DOHH2 (cell line): ENCODE measurements around the gene PSMB10.

Source experiments
- H3F3A ChIP-seq: fragments of 200-600 bp; sonication (generic), shearing (Covaris generic); 2 replicates; pipeline ENCODE4 v1.6.0; 2016; ENCODE audit warnings: antibody characterized with exemption, mild to moderate bottlenecking; ENCODE audit not compliant: control insufficient read depth, insufficient read depth
- H3K27ac ChIP-seq: fragments of 200-600 bp; sonication (generic); 2 replicates; pipeline ENCODE4 v1.5.1; 2014; ENCODE audit warnings: low read depth, mild to moderate bottlenecking, low read length, moderate library complexity
- H3K27me3 ChIP-seq: fragments of 200-600 bp; sonication (generic); 2 replicates; pipeline ENCODE4 v1.6.1; 2014; ENCODE audit warnings: mild to moderate bottlenecking, low read length, mixed read lengths; ENCODE audit not compliant: control insufficient read depth
- H3K36me3 ChIP-seq: fragments of 200-600 bp; sonication (generic); 2 replicates; pipeline ENCODE4 v1.6.1; 2014; ENCODE audit warnings: mild to moderate bottlenecking, low read length, moderate library complexity, mixed read lengths; ENCODE audit not compliant: control insufficient read depth
- H3K4me1 ChIP-seq: fragments of 200-600 bp; sonication (generic); 2 replicates; pipeline ENCODE4 v1.6.1; 2014; ENCODE audit warnings: mild to moderate bottlenecking, low read length, mixed read lengths; ENCODE audit not compliant: control insufficient read depth
- H3K4me2 ChIP-seq: fragments of 200-600 bp; sonication (generic); 2 replicates; pipeline ENCODE4 v1.6.0; 2014; ENCODE audit warnings: mild to moderate bottlenecking, low read length, moderate library complexity
- H3K4me3 ChIP-seq: fragments of 200-600 bp; sonication (generic); 2 replicates; pipeline ENCODE4 v1.5.1; 2014; ENCODE audit warnings: mild to moderate bottlenecking, low read length, mixed read lengths
- H3K79me2 ChIP-seq: fragments of 200-600 bp; sonication (generic); 2 replicates; pipeline ENCODE4 v1.6.1; 2014; ENCODE audit warnings: mild to moderate bottlenecking, low read length, mixed read lengths; ENCODE audit not compliant: control insufficient read depth
- H3K9me2 ChIP-seq: fragments of 200-600 bp; sonication (generic); replicated peaks from 2 replicates; pipeline ENCODE4 v1.6.1; 2014; ENCODE audit warnings: mild to moderate bottlenecking, low read length, mixed read lengths; ENCODE audit not compliant: control insufficient read depth
- H3K9me3 ChIP-seq: fragments of 200-600 bp; sonication (generic); 2 replicates; pipeline ENCODE4 v1.6.1; 2014; ENCODE audit warnings: antibody characterized with exemption, low read length, mixed read lengths; ENCODE audit not compliant: control insufficient read depth, insufficient read depth
- H4K20me1 ChIP-seq: fragments of 200-600 bp; sonication (generic); 2 replicates; pipeline ENCODE4 v1.6.0; 2014; ENCODE audit warnings: low read depth, mild to moderate bottlenecking, antibody characterized with exemption, low read length, moderate library complexity; ENCODE audit not compliant: control insufficient read depth, insufficient read depth
- CTCF ChIP-seq: fragments of 200-600 bp; sonication (generic); IDR thresholded peaks from one replicate; pipeline ENCODE4 v1.5.1; 2014; ENCODE audit warnings: antibody characterized with exemption, mild to moderate bottlenecking, low read depth, low read length; ENCODE audit not compliant: poor library complexity, severe bottlenecking
- EZH2phosphoT487 ChIP-seq: fragments of 200-600 bp; sonication (generic); IDR thresholded peaks from 2 replicates; pipeline ENCODE4 v1.6.1; 2017; ENCODE audit warnings: borderline replicate concordance, mild to moderate bottlenecking, antibody characterized with exemption, low read length, moderate library complexity, mixed read lengths

Gene PSMB10

GRCh38 chr16:67977469-67978227, 41.0 kb upstream of the PSMB10 start:
- H3K9me2 ChIP-seq: no peaks in the 10 kb centered on the region
- H3K4me2 ChIP-seq: no peak overlapping the region
- H3K36me3 ChIP-seq: no peaks in the 10 kb centered on the region
- H3K27me3 ChIP-seq: peaks cover 26% of the 10 kb centered on the region
- H3K79me2 ChIP-seq: no peaks in the 10 kb centered on the region
- H3K4me3 ChIP-seq: no peak overlapping the region
- H3K4me1 ChIP-seq: peaks cover 12% of the 10 kb centered on the region
- H4K20me1 ChIP-seq: no peaks in the 10 kb centered on the region
- no peaks in the 10 kb centered on the region for H3K9me3 ChIP-seq
- no peak overlapping the region for H3K27ac ChIP-seq
- H3F3A ChIP-seq: no peaks in the 10 kb centered on the region
- TF ChIP-seq EZH2phosphoT487: no peak
- no peak for TF ChIP-seq CTCF

GRCh38 chr16:67977005-67977404, 40.4 kb upstream of the PSMB10 start:
- Histone ChIP-seq H3K4me1 (peaks cover 12% of the 10 kb centered on the region), H3K79me2 (no peaks in the 10 kb centered on the region), H3K27ac (no peak overlapping the region), H3K9me3 (no peaks in the 10 kb centered on the region), H3F3A (no peaks in the 10 kb centered on the region), H3K27me3 (peaks cover 26% of the 10 kb centered on the region), H3K4me2 (no peak overlapping the region), H3K4me3 (no peak overlapping the region), H4K20me1 (no peaks in the 10 kb centered on the region), H3K36me3 (no peaks in the 10 kb centered on the region), H3K9me2 (no peaks in the 10 kb centered on the region)
- TF ChIP-seq EZH2phosphoT487 (no peak), CTCF (no peak)

- no peaks in the 10 kb centered on the region for H3K36me3 ChIP-seq
- no peaks in the 10 kb centered on the region for H3F3A ChIP-seq
- no peak overlapping the region for H3K27ac ChIP-seq
- H3K9me2 ChIP-seq: no peaks in the 10 kb centered on the region
- no peak overlapping the region for H3K4me2 ChIP-seq
- H3K27me3 ChIP-seq: peaks cover 26% of the 10 kb centered on the region
- no peaks in the 10 kb centered on the region for H3K79me2 ChIP-seq
- H3K4me1 ChIP-seq: peaks cover 12% of the 10 kb centered on the region
- no peaks in the 10 kb centered on the region for H3K9me3 ChIP-seq
- no peaks in the 10 kb centered on the region for H4K20me1 ChIP-seq
- TF ChIP-seq EZH2phosphoT487: no peak
- TF ChIP-seq CTCF: no peak
- H3K4me3 ChIP-seq: no peak overlapping the region
Observed at GRCh38 chr16:67976205-67976604, 39.6 kb upstream of the PSMB10 start.
